HepG2 (cell line): Measurements from ENCODE around the gene SVBP. TPM values are rescaled to one million over a fixed set of nuclear protein-coding genes. Genes with fewer than 3 reads are reported as not detected.

Experiments used
- ATAD3A ChIP-seq: sonication (generic); formaldehyde crosslinking; IDR thresholded peaks from 2 replicates; pipeline ENCODE4 v1.4.0; 2020; ENCODE audit warnings: missing genetic modification reagents
- CCAR2 ChIP-seq: fragments of 200-400 bp; formaldehyde crosslinking; optimal IDR thresholded peaks from 2 replicates; pipeline ENCODE3; 2018; ENCODE audit warnings: low read depth, mild to moderate bottlenecking, low read length, moderate library complexity
- CENPT ChIP-seq: sonication (generic); formaldehyde crosslinking; IDR thresholded peaks from 2 replicates; pipeline ENCODE4 v1.8.0; 2022; ENCODE audit warnings: low read depth, mild to moderate bottlenecking, moderate library complexity, missing genetic modification reagents
- GPBP1L1 ChIP-seq: sonication (generic); formaldehyde crosslinking; IDR thresholded peaks from 2 replicates; pipeline ENCODE4 v1.5.0; 2020; ENCODE audit warnings: mild to moderate bottlenecking, missing genetic modification reagents
- NFE2 ChIP-seq: sonication (generic); formaldehyde crosslinking; IDR thresholded peaks from 2 replicates; pipeline ENCODE4 v1.4.0; 2020; ENCODE audit warnings: missing genetic modification reagents
- RNF219 ChIP-seq: sonication (generic); formaldehyde crosslinking; IDR thresholded peaks from 2 replicates; pipeline ENCODE4 v1.5.0; 2020; ENCODE audit warnings: mild to moderate bottlenecking, missing genetic modification reagents
- RORA ChIP-seq: sonication (generic); formaldehyde crosslinking; IDR thresholded peaks from 2 replicates; pipeline ENCODE4 v1.5.0; 2020; ENCODE audit warnings: mild to moderate bottlenecking, missing genetic modification reagents, moderate library complexity
- SRF ChIP-seq: IDR thresholded peaks from 2 replicates; pipeline ENCODE4 v1.6.1; 2011; ENCODE audit warnings: mild to moderate bottlenecking, low read depth, low read length, moderate library complexity
- TEAD2 ChIP-seq: sonication (generic); formaldehyde crosslinking; IDR thresholded peaks from 2 replicates; pipeline ENCODE4 v1.9.0; 2021; ENCODE audit warnings: missing genetic modification reagents
- TFDP1 ChIP-seq: IDR thresholded peaks from 2 replicates; pipeline ENCODE4 v1.6.1; 2016; ENCODE audit warnings: missing compliant biosample characterization, missing genetic modification reagents, borderline replicate concordance
- ZBTB14 ChIP-seq: sonication (generic); formaldehyde crosslinking; IDR thresholded peaks from 2 replicates; pipeline ENCODE4 v1.4.0; 2020; ENCODE audit warnings: missing genetic modification reagents
- ZNF264 ChIP-seq: sonication (generic); formaldehyde crosslinking; IDR thresholded peaks from 2 replicates; pipeline ENCODE4 v1.4.0; 2020; ENCODE audit warnings: missing genetic modification reagents
- ZNF34 ChIP-seq: sonication (generic); formaldehyde crosslinking; IDR thresholded peaks from 2 replicates; pipeline ENCODE4 v1.4.0; 2020; ENCODE audit warnings: mild to moderate bottlenecking, missing genetic modification reagents, borderline replicate concordance
- ZNF468 ChIP-seq: sonication (generic); formaldehyde crosslinking; IDR thresholded peaks from 2 replicates; pipeline ENCODE4 v1.8.0; 2022; ENCODE audit warnings: mild to moderate bottlenecking, moderate library complexity, missing genetic modification reagents
- ZNF549 ChIP-seq: sonication (generic); formaldehyde crosslinking; IDR thresholded peaks from 2 replicates; pipeline ENCODE4 v1.5.0; 2020; ENCODE audit warnings: missing genetic modification reagents
- ZNF563 ChIP-seq: sonication (generic); formaldehyde crosslinking; IDR thresholded peaks from 2 replicates; pipeline ENCODE4 v1.8.0; 2022; ENCODE audit warnings: mild to moderate bottlenecking, moderate library complexity, missing genetic modification reagents
- ZNF567 ChIP-seq: sonication (generic); formaldehyde crosslinking; IDR thresholded peaks from 2 replicates; pipeline ENCODE4 v1.8.1; 2023; ENCODE audit warnings: mild to moderate bottlenecking, missing genetic modification reagents, borderline replicate concordance
- ZNF619 ChIP-seq: sonication (generic); formaldehyde crosslinking; IDR thresholded peaks from 2 replicates; pipeline ENCODE4 v1.4.0; 2020; ENCODE audit warnings: mild to moderate bottlenecking, missing genetic modification reagents
- ZNF7 ChIP-seq: IDR thresholded peaks from 2 replicates; pipeline ENCODE4 v1.6.1; 2016; ENCODE audit warnings: missing biosample characterization, missing genetic modification reagents
- ZNF776 ChIP-seq: sonication (generic); formaldehyde crosslinking; IDR thresholded peaks from 2 replicates; pipeline ENCODE4 v1.4.0; 2020; ENCODE audit warnings: mild to moderate bottlenecking, missing genetic modification reagents
- ZNF792 ChIP-seq: IDR thresholded peaks from 2 replicates; pipeline ENCODE4 v1.6.1; 2016
- ZNF879 ChIP-seq: sonication (generic); formaldehyde crosslinking; IDR thresholded peaks from 2 replicates; pipeline ENCODE4 v1.8.1; 2023; ENCODE audit warnings: missing genetic modification reagents
- ZNF883 ChIP-seq: sonication (generic); formaldehyde crosslinking; IDR thresholded peaks from 2 replicates; pipeline ENCODE4 v1.5.1; 2020; ENCODE audit warnings: mild to moderate bottlenecking, missing genetic modification reagents; ENCODE audit errors: not compliant biosample characterization
- ZSCAN20 ChIP-seq: sonication (generic); formaldehyde crosslinking; IDR thresholded peaks from 2 replicates; pipeline ENCODE4 v1.4.0; 2020; ENCODE audit warnings: missing genetic modification reagents, mild to moderate bottlenecking, borderline replicate concordance
- polyA plus RNA-seq, 8 experiments: library from polyadenylated mRNA; depleted of rRNA in 3 of 8; stranded (reverse) in 7 of 8; unstranded in 1 of 8; fragments of >200 nt; fragmentation: Illumina TruSeq in 4 of 8; extraction: Trizol in 4 of 8; gene quantifications; 2 replicates each; pipeline versions ENCODE4 v1.2.1 to v1.2.3, GENCODE V29; 2011 to 2016; ENCODE audit warnings: low read depth in 4 of 8, missing spikeins in 1 of 8, mixed read lengths in 1 of 8; ENCODE audit not compliant: insufficient read depth in 1 of 8
- total RNA-seq, 5 experiments: library from RNA; depleted of rRNA; stranded (reverse); fragments of >200 nt; fragmentation: Illumina TruSeq; extraction: Trizol; gene quantifications; 2 replicates each; pipeline ENCODE4 v1.2.3, GENCODE V29; 2016; ENCODE audit warnings: low read depth in 1 of 5

Gene SVBP
- total and polyA plus RNA-seq, 2 of the 13 experiments (the other 11 are each of a cell fraction or from before 2014, with no cell fraction given): 28.8 to 48.2 TPM

GRCh38 chr1:42816585-42817439 lies at the start of gene SVBP, which contains the start of gene ERMAP (continued):
- TF ChIP-seq ZNF776 (CRISPR knock-in tag) (no peak), ZNF7 (CRISPR knock-in tag) (no peak), ZBTB14 (CRISPR knock-in tag) (peak; percentile 57; the same call in 1 of the 2 replicates), RORA (no peak), CENPT (no peak), ATAD3A (no peak), ZSCAN20 (CRISPR knock-in tag) (0 out of 2 replicates have a peak, but pooled peaks have one; percentile 34), TFDP1 (CRISPR knock-in tag) (no peak), ZNF549 (CRISPR knock-in tag) (no peak), ZNF883 (CRISPR knock-in tag) (peak; percentile 53), ZNF468 (CRISPR knock-in tag) (no peak), GPBP1L1 (CRISPR knock-in tag) (no peak), ZNF792 (CRISPR knock-in tag) (no peak; the same call in 1 of the 2 replicates), ZNF619 (no peak), NFE2 (CRISPR knock-in tag) (no peak), CCAR2 (no peak), ZNF879 (CRISPR knock-in tag) (no peak), SRF (no peak), ZNF34 (CRISPR knock-in tag) (no peak), ZNF567 (CRISPR knock-in tag) (no peak), ZNF563 (no peak), RNF219 (CRISPR knock-in tag) (no peak), ZNF264 (CRISPR knock-in tag) (0 out of 2 replicates have a peak, but pooled peaks have one; percentile 19), TEAD2 (CRISPR knock-in tag) (no peak)
